Activated T-helper 1 cell treated with anti-CD3 and anti-CD28 coated beads, Interleukin-2, amount 50 U/mL, for 16 hours (primary cell): ENCODE data around the gene TRIM29.
"Not testable (repeated sequence)": the region's sequence is repeated elsewhere in the genome, so short reads cannot be mapped to it uniquely, and the experiment has no call there.

Experiments
- DNase-seq, 2 donors: peaks; one replicate each; pipeline ENCODE4 v3.0.0-alpha.2; 2020; ENCODE audit warnings: low read depth in 1 of 2, low spot score in 1 of 2

Gene TRIM29, protein sequence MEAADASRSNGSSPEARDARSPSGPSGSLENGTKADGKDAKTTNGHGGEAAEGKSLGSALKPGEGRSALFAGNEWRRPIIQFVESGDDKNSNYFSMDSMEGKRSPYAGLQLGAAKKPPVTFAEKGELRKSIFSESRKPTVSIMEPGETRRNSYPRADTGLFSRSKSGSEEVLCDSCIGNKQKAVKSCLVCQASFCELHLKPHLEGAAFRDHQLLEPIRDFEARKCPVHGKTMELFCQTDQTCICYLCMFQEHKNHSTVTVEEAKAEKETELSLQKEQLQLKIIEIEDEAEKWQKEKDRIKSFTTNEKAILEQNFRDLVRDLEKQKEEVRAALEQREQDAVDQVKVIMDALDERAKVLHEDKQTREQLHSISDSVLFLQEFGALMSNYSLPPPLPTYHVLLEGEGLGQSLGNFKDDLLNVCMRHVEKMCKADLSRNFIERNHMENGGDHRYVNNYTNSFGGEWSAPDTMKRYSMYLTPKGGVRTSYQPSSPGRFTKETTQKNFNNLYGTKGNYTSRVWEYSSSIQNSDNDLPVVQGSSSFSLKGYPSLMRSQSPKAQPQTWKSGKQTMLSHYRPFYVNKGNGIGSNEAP

DNA sequence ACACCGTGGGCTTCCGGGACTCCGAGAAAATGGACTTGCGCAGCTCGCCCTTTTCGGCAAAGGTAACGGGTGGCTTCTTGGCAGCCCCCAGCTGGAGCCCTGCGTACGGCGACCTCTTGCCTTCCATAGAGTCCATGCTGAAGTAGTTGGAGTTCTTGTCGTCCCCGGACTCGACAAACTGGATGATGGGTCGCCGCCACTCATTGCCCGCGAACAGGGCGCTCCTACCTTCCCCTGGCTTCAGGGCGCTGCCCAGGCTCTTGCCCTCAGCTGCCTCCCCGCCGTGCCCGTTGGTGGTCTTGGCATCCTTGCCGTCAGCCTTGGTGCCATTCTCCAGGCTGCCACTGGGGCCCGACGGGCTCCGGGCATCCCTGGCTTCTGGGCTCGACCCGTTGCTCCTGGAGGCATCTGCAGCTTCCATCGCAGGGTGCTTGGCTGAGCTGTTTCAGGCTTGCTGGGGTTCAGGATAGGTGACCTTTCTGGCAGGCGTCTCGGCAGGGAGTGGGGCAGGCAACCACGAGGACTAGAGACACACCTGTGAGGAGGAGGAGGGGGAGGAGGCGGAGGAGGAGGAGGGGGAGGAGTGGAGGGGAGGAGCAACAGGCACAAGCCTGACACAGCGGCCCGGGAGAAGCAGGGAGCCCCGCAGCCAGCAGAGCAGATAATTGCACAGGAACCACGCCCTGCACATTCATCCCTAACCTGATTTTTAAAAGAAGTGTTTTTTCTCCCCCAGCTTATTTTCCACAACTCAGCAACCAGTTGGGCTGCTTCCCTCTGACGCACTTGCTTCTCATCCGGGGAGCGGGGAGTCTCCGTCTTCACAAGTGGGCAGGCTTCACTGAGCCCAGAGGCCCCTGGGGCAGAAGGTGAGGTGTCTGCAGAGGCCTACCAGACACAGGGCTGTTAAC, at the start of gene TRIM29:
Gene TRIM29 (minus strand): TSS at position 503 of the 911 bp plus-strand sequence. CDS start 82 bp downstream, at position 421.
- no peak for DNase-seq

DNA sequence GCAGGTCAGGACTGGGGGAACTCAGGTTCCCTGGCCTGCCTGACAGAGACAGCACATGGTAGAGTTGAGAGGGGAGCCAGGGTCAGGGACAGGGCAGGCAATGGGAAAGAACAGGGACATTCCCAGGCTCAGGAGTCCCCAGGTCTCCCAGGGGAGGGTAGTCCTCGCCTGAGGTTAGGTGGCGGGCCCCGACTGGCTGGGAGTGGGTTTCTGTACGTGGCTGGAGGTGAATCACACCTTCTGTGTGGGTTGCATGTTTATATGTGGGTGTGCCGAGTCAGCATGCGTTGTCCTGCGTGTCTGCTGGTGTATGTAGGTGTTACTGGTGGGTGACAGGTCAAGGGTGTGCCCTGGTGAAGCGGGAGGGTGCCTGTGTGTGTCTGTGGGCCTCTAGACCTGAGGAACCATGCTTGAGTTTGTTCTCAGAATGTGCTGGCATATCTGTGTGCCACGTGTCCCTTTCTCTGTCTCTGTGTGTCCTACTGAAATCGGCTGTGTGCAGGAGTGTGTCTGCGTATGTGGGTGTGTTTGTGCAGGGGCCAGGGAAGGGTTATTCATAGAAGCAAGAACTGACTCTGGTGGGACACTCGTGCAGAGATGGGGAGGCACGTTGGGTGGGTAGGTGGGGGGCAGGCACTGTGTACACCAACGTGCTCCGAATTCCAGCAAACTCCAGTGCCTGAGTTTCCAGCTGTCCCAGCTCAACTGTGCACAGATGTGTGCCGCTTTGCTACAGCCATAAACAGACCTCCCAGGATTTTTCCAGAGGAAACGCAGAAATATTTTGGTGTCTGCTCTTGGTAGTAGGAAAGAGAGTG, 49.1 kb upstream of the TRIM29 start:
- no peak for DNase-seq

DNA sequence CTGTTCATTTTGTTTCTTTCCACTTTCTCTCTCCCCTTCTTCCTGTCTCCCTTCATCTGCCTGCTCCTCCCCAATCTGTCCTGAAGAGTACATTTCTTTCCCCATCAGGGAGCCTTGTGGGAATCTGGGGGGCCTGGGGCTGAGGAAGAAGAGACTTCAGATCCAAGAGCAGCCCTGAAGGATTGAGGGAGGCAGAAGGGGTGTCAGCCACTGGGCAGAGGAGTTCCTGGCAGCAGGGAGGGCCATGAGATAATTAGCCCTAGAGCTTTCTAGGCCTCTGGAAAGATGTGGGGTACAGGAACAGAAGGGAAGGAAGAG, 48.5 kb upstream of the TRIM29 start:
- no peak for DNase-seq

- no peak for DNase-seq
Measured at GRCh38 chr11:120185706-120186455, 48.0 kb upstream of the TRIM29 start.

GRCh38 chr11:120184946-120185705, 47.2 kb upstream of the TRIM29 start:
- DNase-seq = no peak

DNA sequence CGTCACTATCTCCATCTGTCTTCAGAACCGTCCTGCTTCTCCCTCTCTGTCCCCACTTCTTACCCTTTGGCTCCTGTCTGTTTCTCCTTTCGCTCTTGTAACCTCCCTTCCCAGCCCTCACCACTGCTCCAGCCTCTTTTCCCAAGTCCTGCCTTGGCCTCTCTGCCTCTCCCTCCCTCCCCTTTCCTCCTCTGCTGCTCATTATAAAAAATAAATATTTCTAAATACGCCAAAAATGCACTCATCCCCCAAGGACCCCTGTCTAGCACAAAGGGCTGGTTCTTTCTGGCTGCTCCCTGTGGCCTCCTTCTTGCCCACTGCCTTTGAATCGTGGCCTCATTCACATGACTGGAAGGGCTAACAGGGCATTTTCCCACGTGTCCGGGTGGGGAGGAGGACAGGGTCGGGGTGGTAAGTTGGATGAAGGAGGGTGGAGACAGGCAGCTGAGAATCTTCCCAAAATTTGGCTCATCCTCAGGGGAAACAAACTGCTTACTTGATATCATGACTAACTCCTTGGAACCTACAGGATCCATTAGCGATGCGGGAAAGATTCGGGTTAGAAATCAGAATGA, 46.5 kb upstream of the TRIM29 start:
- no peak for DNase-seq

DNA sequence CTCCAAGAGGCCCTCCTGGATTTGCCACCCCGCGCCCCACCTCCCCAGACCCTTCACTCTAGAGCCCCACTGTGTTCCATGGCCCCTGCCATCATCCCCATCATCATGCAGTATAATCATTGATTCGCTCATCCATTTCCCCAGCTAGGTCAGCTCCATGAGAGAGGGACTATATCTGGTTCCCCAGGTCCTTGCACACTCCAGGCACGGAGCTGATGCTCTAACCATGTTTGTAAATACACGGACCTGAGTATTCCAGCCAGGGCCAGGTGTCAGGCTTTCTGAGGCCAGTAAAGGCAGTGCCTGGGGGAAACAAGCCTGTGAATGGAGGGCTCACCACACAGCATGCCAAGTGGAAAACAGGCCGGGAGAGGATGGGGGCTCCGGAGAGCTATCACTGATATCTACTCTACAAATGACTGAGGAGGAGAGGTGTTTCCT, 45.8 kb upstream of the TRIM29 start:
- no peak for DNase-seq

DNA sequence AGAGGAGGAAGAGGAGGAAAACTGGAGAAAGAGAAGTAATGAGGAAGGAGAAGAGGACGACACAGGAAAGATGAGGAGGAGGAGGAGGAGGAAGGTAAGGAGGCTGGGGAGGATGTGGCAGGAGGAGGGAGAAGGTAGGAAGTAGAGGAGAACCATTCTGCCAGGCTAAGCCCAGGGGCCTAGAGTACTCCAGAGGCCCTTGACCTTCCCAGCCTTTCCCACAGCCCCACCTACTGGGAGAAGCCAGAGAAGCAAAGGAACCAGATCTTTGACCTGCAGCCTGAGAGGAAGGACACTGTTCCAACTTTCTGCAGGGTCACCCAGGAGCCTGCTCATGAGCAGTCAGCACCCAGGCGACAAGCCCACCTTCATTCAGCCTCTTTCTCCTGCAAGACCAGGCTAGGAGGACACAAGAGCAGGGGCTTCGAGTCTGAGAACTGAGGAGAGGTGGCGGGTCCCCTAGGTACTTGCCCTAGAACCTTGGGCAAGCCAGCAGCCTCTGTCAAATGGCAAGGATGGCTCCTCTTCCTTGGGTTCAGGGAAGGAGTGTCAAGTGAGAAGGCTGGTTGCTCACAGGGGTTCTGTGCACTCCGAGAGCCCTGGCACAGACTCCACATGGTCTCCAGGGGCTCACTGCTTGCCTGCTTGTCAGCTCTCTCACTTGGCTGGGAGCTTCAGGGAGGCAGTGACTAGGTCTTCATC, 45.0 kb upstream of the TRIM29 start:
- DNase-seq = no peak

DNA sequence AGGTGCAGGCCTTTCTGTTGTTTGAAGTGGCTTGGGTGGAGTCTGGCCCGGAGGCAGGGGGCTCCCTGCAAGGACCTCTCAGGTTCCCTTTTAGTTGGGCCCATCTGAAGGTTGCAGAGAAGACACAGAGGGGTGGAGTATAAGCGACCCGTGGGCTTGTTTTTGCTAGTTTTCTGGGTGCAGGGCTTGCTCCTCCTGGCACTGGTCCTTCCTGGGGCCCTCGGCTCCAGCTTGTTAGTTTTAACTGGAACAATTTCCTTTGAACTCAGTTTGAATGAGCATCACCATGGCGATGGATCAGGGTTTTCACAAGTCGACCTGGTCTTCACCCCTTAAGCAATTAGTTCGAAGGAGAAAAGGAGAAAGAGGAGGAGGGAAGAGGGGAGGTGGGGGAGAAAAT, 44.5 kb upstream of the TRIM29 start:
- DNase-seq = no peak

DNA sequence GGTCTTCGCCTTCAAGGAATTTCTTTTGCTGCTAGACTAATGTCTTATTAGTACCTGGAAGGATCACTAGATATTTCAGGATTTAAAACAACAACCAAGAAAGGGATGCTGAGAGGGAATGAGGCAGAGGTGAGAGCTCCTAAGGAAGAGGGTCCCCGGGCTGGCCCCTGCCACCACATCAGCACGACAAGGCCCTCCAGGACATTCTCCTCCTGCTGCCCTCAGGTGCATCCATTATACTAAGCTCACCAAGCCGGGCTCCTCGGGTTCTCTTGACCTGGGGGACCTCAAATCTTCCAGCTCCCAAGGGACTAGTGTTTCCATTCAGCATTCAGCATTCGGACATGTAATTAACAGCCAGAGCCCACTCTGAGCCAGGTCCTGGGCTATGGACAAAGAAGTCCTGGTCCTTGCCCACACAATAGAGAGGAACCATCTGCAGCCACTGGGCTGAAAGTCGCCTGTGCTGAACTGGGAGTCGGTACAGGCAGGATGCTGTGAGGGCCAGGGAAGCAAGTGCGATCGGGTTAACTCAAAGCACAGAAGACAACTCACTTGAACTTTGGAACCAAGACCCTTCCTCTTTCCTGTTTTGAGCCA, 43.6 kb upstream of the TRIM29 start:
- DNase-seq = no peak

DNA sequence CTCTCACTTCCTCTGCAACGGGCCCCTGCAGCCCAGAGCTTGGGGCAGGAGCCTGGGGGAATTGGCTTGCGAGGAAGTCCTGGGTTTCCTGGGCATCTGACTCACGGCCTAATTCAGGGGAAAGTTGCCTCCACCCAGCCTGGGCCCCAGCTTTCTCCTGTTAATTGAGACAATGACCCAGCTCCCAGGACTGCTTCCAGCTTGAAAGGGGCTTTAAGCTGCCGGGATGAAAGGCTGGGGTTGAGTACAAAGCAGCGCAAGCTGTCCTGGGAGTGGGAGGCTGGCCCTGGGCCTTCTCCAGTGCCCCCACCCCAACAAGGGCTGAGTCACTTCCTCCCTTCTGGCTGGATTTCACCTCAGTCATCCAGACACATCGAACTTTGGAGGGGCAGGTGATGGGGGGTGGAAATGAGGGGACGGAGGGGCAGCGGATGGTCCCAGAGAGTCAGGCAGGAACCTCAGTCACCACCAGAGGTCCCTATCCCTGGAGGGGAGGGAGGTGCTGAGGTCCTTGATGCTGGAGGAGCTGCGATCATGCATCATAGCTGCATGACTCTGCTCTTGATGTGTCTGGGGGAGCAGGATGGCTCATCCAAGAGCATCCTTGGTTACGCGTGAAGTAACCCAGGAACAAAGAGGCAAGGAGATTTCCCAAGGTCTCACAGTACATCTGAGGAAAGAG, 42.8 kb upstream of the TRIM29 start:
- no peak for DNase-seq

- DNase-seq = not testable (repeated sequence)
Measured at GRCh38 chr11:120180063-120180462, 42.1 kb upstream of the TRIM29 start.

DNA sequence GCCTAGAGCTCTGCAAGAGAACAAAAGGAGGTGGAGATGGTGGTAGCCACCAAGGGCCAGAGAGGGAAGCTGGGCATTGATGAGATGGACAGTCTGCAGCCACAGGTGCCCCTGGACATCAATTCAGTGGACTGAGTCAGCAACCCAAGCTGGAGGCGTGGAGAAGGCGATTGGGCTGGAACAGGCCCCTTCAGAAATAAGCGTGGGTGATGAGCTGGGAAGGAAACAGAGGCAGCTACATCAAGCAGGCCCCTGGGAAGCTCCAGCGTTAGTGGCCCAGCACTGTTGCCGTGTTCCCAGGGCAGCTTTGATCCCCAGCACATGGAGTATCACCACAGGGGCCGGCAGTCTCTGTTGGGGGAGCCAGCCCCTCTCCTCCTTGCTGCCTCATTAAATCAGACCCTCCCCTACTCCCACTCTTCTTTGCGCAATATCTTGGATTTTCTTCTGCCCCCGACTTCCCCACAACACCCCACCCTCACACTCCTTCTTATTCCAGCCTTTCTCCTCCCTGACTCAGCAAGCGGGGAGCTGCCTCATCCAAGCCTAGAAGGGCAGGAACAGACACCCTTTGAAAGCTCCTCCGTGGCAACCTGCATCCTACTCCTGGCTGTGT, 41.3 kb upstream of the TRIM29 start:
- DNase-seq = no peak

- no peak for DNase-seq
Measured at GRCh38 chr11:120178561-120179056, 40.7 kb upstream of the TRIM29 start.

DNA sequence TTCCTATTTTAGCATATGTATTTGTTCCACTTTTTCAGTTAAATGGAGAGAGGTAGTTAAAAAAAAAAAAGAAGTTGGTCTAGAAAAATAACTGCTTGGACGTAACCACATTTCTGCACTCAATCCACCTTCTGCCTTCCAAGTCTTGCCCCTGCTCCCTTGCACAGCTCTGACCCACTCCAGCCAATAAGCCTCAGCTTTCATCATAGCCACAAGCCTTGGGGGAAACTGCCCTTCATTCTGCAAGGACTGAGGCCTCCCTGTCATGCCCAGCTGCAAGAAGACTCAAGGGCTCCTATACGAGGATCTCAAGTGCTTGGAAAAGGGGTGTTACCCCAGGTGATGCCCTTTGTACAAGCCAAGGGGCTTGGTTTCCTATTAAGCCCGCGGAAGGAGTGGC, 37.0 kb upstream of the TRIM29 start:
- no peak for DNase-seq

DNA sequence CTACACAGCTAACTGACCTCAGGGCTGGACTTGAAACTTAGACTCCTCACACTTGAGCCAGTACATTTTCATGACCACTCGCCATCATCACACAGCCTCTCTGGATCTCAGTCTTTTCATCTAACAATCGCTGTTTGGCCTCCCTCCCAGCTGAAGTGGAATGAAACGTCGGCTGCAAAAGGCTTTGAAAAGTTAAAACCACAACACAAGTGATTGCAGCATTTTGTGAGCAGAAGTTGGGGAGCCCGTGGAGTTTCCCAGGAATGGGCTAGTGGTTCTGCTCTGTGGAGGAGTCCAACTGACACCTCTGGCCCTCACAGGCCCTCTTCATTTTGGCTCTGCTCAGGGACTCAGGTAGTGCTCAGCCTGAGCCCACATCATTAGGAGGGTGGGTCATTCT, 35.9 kb upstream of the TRIM29 start:
- DNase-seq = no peak
